GM18520 (cell line): Measurements from ENCODE around the gene STX2.
A peak's percentile ranks its signal among the peaks of the same experiment; 100 is the strongest.
"Not testable (repeated sequence)": the region's sequence is repeated elsewhere in the genome, so short reads cannot be mapped to it uniquely, and the experiment has no call there.

Experiments
- ATAC-seq: cut with Tn5 transposase; IDR thresholded peaks from one replicate; pipeline ENCODE4 v1.9.1; 2021; ENCODE audit not compliant: unreplicated experiment

The STX2 gene

DNA sequence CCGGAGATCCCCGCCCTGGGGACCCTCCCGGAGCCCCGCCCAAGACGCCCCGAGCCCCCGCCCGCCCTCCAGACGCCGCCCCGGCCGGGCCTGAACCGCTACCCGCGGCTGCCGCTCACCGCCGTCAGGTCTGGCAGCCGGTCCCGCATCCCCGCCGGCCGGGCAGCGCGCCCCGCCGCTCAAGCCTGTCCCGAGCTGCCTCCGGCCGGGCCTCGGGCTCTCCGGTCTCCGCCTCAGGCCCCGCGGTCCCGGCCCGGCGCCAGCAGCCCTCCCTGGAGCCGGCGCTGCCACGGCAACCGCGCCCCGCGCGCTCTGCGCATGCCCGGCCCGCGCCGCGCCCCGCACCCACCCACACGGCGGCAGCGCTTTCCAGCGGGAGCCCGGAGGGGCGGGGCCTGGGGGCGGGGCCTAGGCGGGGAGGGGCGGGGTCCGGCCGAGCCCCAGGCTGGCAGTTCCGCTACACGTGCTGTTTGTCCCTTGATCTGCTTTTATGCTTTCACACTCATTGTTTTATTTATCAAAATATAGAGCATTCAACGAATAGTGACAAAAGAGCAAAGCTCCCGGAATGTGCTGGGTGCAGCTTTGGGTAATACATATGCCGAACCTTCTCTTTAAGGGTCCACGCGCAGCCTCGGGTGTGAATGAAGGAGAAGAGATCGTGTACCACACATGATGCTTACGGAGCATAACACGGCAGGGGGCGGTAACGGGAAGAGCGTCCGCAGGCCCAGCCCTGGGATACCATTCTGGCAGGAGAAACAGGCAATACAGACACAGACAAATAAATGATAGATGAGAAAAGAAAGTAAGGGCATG is at the start of gene STX2:
Gene STX2, minus strand, starts transcription at position 300 of the 819 bp plus-strand sequence. Its CDS starts 151 bp downstream, at position 149.
- ATAC-seq = peak; percentile 84

DNA sequence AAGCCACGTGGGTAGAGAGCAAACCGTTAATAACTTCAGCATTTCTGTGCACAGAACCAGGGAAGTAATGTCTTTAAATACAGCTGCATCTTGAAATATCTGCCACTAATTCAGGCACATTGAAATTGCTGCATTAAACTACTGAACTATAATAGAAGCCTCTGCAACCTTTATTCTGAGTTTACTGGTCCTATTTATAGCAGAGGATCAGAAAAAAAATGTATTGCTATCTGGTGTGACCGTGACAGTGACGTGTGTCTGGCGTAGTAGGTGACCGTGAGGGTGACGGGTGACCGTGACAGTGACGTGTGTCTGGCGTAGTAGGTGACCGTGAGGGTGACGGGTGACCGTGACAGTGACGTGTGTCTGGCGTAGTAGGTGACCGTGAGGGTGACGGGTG is 48.1 kb upstream of the STX2 start:
- ATAC-seq = not testable (repeated sequence)

DNA sequence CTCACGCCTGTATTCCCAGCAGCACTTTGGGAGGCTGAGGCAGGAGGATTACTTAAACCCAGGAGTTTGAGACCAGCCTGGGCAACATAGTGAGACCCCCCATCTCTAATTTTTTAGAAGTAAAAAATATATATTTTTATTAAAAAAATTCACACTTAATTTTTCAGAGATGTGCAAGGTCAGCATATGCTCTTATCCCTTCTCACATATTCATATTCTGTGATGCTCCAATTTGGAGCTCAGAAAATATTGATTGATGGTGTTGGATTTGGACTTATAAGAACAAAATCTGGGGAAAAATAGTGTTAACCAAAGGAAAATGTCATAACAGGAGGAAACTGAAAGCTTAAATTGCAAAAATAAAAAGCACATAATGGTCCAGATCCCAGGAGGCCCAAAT is 42.5 kb upstream of the STX2 start:
- ATAC-seq = no peak

DNA sequence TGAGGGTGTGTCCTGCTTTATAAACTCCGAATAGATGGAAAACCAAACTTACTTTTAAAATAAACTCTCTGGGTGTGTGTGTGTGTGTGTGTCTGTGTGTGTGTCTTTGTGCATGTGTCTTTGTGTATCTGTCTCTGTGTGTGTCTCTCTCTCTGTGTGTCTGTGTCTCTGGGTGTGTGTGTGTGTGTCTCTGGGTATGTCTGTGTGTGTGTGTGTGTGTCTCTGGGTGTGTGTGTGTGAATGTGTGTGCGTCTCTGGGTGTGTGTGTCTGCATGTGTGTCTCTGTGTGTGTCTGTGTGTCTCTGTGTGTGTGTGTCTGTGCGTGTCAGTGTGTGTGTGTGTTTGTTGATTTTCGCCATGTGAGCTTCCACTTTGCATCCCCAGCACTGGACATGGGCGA is 42.0 kb upstream of the STX2 start:
- ATAC-seq = no peak

DNA sequence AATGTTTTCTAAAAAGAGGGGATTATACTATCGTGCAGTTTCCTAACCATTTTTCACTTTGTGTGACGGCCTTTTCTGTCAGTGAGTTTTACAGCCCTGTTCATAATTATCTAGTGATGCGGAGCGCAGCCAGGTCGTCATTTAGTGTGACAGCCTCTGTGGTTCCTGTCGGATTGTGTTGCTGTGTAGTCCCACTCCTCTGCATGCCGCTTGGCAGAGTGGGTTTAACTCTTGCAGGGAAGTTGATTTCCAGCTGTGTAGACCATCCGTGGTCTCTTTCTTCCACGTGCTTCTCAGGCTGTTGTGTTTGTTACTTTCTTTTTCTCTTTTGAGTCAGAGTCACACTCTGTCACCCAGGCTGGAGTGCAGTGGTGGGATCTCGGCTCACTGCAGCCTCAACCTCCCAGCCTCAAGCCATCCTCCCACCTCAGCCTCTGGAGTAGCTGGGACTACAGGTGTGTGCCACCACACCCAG is 41.4 kb upstream of the STX2 start:
- ATAC-seq = peak; percentile 36

DNA sequence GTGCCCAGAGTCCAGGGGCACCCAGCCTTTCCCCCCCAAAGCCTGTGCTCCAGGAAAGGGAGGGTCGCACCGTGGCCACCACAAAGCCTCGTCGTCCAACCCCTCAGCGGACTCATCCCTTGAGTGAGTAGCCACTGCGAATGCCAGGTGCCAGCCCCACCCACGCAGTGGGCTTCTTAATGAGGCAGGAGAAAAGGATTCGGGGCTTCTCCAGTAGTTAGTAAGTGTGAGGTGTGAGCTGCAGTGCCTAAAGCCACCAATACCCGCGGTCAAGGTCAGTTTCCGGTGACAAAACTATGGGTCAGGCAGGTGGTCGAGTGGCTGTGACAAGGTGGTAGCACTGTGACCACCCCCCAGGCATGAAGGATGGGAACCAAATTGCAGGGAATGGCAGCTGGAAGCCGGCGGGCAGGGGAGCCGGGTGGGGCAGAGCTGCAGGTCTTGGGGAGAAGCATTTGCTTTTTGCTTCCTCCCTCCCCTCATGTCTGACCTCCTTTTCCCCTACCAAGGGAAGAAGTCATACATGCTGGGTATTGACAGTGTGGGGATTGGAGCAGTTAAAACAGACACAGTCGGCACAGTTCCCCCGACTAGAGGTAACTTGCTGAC is 40.8 kb upstream of the STX2 start:
- ATAC-seq = no peak

DNA sequence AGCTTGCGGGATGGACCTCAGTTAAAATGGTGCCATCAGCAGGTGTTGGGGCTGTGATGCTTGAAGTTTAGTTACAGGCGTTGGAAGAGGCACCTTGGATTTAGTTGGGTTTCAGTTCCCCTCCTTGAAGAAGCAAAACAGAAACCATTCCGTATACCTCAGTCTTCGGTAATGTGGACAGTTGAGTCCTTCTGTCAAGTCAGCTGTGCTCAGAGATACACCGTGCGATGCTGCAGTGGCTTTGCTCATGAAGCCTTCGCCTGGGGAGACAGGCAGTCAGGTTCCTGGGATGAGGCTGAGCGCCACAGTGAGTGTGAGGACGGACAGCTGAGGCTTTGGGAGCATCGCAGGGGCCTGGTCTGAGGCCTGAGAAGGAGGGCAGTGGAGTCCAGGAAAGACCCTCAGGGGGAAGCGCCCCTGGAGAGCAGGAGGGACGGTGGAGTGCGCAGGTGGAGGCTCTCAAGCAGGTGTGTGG is 40.2 kb upstream of the STX2 start:
- peak; percentile 75 for ATAC-seq

DNA sequence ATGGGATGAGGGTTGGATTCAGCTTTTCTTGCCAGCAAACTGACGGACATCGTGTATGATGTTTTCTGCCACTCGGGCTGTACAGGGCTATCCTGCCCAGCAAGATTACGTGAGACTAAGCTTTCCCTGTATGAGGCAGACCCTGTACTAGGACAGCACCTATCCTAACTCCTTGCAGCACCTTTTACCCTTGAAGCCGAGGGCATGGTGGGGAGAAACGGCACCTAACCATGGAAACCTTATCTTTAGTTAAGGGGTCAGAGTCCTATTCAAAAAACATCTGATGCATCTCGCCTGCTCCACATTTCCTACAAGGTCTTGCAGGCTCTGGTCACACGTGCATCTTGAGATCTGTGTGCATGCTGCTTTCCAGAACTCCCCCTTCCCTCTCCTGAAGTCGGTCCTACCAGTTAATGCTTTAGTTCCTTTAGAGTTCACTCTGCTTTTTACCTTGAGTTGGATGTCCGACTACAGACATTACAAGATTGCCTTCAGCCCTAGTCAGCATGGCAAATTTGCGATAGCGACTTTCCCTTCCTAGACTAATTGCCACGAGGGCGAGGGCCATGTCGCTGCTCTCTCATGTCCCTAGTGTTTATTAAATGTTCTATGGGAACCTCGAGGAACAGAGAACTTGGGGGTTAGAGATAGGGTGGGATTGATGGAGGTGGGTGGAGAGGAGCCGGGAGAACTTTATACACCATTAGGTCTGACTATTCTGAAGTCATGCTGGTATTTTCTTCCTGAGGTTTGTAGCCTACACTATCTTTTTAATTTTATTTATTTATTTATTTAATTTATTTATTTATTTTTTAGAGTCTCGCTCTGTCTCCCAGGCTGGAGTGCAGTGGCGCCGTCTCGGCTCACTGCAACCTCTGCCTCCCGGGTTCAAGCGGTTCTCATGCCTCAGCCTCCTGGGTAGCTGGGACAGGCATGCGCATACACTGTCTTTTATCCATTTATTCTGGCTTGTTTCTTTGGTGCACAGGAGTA is 39.4 kb upstream of the STX2 start:
- no peak for ATAC-seq

DNA sequence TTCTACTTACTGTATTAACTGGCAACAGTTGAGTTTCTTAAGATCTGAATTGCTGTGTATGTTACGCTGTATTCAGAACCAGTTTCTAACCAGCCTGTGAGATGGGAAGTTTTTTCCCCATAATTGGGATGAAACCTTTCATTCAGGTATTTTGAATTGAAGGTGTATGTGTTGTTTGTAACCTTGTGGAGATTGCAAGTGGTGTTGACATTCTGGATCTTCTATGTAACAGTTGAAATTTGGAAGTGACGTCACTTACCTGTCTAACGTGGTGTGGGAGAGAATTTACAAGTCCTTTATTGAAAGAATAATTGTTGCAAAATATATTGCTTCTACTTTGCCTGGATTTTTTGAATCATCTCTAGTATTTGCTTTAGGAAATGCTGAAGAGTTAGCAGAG is 38.3 kb upstream of the STX2 start:
- no peak for ATAC-seq

DNA sequence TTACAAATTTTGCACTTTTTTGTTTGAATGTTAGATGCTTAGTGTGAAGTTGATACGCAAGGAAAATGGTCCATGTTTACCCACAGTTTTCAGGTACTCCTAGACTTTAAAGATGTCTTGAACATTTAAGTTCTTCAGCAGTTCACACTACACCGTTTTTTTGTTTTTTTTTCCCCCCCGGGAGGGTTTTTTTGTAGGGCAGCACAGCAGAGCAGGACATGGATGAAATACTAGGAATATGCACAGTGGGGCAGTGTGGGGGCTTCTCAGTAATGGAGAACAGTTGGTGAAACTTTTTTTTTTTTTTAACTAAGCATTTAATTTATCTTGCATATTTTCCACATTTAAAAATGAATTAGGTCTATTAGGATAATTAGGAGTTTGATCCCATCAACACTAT is 37.7 kb upstream of the STX2 start:
- ATAC-seq = no peak

DNA sequence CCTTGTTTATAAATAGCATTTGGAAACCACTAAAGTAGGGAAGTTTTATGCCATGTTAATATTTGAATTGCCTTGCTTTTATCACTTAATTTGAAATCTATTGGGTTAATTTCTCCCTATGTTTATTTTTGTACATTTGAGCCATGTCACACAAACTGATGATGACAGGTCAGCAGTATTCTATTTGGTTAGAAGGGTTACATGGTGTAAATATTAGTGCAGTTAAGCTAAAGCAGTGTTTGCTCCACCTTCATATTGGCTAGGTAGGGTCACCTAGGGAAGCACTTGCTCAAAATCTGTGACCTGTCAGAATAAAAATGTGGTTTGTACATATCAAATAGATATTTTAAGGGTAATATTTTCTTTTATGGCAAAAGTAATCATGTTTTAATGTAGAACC is 37.2 kb upstream of the STX2 start:
- ATAC-seq = no peak

DNA sequence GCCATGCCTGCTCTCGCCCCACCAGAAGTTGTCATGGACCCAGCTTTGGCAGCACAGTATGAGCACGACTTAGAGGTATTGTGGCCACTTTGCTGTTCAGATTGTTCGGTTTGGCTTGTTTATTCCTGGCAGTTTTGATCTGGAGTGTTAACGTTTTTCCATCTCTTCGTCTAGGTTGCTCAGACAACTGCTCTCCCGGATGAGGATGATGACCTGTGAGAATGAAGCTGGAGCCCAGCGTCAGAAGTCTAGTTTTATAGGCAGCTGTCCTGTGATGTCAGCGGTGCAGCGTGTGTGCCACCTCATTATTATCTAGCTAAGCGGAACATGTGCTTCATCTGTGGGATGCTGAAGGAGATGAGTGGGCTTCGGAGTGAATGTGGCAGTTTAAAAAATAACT is 36.7 kb upstream of the STX2 start:
- not testable (repeated sequence) for ATAC-seq

DNA sequence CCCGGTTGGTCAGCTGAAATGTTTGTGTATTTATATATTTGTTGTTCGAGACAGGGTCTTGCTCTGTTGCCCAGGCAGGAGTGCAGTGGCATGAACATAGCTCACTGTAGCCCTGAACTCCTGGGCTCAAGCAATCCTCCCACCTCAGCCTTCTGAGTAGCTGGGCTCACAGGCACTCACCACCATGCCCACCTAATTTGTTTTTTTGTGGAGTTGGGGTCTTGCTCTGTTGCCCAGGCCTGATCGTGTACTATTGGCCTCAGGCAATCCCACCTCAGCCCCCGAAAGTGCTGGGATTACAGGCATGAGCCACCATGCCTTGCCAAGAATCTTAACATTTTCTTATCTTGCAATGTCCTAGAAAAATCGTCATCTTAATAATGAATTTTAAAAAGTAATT is 36.1 kb upstream of the STX2 start:
- ATAC-seq = no peak

DNA sequence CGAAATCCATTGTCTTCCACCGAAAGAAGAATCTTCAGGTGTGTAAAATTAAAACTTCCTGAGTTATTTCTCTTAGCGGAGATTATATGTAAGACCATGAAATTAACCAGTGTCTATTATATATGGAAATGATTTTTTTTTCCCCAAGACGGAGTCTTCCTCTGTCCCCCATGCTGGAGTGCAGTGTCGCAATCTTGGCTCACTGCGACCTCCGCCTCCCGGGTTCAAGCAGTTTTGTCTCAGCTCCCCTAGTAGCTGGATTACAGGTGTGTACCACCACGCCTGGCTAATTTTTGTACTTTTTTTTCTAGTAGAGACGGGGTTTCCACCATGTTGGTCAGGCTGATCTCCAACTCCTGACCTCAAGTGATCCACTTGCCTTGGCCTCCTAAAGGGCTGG is 35.6 kb upstream of the STX2 start:
- ATAC-seq = no peak

DNA sequence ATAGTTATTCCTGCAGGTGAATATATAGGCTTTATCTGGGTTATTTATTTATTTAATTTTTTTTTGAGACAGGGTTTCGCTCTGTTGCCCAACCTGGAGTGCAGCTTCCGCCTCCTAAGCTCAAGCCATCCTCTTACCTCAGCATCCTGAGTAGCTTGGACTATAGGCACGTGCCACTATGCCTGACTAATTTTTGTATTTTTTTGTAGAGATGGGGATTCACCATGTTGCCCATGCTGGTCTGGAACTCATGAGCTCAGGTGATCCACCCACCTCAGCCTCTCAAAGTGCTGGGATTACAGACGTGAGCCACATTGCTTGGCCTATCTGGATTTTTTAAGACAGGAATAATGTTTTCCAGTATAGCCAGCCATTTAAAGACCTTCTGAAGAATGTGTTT is 34.8 kb upstream of the STX2 start:
- ATAC-seq = no peak

DNA sequence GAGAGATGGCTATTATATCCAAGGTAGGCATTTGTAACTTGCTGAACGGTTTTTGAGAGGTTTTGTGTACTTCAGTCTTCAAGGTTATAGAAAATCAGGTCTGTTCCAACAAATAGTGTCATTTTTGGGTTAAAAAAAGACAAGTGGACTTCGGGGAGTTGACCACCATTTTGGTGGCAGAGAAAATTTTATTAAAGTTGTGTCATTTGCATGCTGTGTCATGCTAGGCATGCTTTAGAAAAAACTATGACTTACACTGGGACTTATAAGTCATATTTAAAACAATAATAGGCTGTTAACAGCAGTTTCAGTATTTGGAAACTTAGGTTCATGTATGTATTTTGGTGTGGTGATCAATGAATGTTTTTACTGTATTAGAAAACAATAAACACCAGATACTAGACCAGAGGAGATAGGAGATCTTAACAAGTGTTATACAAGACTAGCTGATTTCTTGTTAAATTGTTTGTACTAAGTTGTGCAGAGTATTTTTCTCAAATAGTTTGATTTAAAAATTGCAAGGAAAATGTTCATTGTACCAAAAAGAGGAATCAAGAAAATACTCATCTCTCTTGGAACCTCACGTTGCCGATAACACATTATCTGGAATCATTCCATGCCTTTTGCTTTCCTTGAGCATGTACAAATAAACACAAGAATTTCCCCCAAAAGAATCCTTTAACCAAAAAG is 34.2 kb upstream of the STX2 start:
- ATAC-seq = no peak

DNA sequence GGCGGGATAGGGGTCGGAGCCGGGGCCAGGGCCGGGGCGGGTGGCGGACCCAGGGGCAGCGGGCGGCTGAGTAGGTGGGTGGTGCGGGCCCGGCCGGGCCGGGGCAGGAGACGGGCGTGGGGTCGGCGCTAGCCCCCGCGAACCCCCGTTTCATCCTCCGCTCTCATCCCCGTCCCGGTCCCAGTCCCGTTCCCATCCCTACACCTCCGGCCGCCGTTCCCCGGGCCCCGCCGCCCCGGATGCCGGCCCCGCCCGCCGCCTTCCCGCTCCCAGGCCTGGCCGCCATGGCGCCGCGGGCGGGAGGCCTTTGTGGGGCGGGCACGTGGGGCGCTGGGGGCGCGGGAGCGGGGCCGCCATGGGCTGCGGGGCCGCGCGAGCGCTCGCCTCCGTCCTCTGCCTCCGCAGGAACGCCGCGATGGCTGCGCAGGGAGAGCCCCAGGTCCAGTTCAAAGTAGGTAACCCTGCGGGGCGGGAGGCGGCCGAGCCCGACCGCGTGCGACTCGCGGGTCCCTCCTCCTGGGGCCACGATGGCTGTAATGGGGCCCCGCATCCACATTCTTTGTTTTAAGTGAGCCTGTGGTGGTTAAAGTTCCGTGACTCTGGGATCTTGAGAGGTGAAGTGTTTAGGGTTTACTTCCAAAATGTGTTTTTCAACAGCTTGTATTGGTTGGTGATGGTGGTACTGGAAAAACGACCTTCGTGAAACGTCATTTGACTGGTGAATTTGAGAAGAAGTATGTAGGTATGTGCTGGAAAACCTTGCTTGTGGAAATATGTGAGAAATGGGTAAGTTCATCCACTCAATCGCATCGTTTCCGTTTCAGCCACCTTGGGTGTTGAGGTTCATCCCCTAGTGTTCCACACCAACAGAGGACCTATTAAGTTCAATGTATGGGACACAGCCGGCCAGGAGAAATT is 33.4 kb upstream of the STX2 start:
- ATAC-seq = peak; percentile 4

DNA sequence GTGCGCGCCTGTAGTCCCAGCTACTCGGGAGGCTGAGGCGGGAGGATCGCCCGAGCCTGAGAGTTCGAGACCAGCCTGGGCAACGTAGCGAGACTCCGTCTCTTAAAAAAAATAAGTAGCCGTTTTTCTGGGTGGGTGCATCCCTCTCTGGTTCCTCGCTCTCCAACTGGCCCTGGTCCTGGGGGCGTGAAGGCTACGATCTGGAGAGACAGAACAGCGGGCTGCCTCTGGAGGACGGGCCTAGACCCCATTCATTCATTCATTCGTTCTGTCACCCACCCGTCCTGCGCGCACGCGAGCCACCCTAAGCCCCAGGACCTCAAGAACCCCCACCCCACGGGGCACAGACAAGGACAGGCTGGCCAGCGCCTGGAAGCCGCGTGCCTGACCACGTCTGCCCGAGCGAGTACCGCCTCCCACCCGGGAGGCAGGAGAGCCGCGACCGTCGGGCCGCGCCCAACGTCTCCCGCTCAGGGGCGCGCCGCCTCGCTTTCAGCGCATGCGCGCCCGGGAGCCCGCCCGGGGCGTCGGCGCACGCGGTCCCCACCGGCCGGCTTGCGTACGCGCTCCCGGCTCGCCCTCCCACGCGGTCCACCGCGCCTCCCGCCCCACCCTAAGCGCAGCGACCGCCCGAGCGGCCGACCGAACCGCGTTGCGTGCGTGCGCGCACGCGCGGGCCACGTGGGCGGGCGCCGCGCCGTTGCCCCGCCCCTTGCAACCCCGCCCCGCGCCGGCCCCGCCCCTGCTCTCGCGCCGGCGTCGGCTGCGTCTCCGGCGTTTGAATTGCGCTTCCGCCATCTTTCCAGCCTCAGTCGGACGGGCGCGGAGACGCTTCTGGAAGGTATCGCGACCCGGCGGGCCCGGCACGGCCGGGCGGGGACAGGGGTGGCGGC is 32.5 kb upstream of the STX2 start, which contains the start of gene RAN:
Gene RAN, plus strand, starts transcription at position 781 of the 893 bp plus-strand sequence. CDS start 528 bp downstream, outside the sequence.
- ATAC-seq = peak; percentile 70
